ENCODE data around the gene SNRNP40. TPM values are rescaled to one million over a fixed set of nuclear protein-coding genes. Genes with fewer than 3 reads are reported as not detected.

The SNRNP40 gene
- total RNA-seq, 1 donor from 2014 or later = 11.8 TPM

GRCh38 chr1:31327381-31327780 lies 30.8 kb upstream of the SNRNP40 start:
- TF ChIP-seq CTCF (IDR thresholded peaks at IDR 0.05) = no peak

GRCh38 chr1:31326461-31326860 lies 29.9 kb upstream of the SNRNP40 start:
- Histone ChIP-seq H3K36me3 (peaks cover 13% of the 10 kb centered on the region in 2 donors), H3K9me3 (no peaks in the 10 kb centered on the region), H3K4me3 (no peak overlapping the region), H3K27ac (no peak overlapping the region), H3K4me1 (no peaks in the 10 kb centered on the region), H3K27me3 (no peaks in the 10 kb centered on the region)
- DNase-seq (ENCODE audit: low spot score in 2 of 2) = no peak
- intact Hi-C loops (cut with DNase I) = no loop called here
- TF ChIP-seq CTCF (IDR thresholded peaks at IDR 0.05) = no peak

More at GRCh38 chr1:31327381-31327780, 30.8 kb upstream of the SNRNP40 start:
- H3K27ac ChIP-seq = no peak overlapping the region
- no peak for DNase-seq (ENCODE audit: low spot score in 2 of 2)
- intact Hi-C loops (cut with DNase I) = no loop called here
- H3K27me3 ChIP-seq = no peaks in the 10 kb centered on the region
- no peaks in the 10 kb centered on the region for H3K4me1 ChIP-seq
- no peak overlapping the region for H3K4me3 ChIP-seq
- H3K9me3 ChIP-seq = no peaks in the 10 kb centered on the region
- H3K36me3 ChIP-seq = peaks cover 10 to 13% of the 10 kb centered on the region in 2 donors

GRCh38 chr1:31324992-31325391 lies 28.4 kb upstream of the SNRNP40 start:
- no peak for TF ChIP-seq CTCF (IDR thresholded peaks at IDR 0.05)
- H3K9me3 ChIP-seq = no peaks in the 10 kb centered on the region
- no peak overlapping the region for H3K27ac ChIP-seq
- H3K36me3 ChIP-seq = peaks cover 12 to 19% of the 10 kb centered on the region in 2 donors
- H3K4me1 ChIP-seq = no peaks in the 10 kb centered on the region
- no peak for DNase-seq (ENCODE audit: low spot score in 2 of 2)
- intact Hi-C loops (cut with DNase I) = no loop called here
- no peaks in the 10 kb centered on the region for H3K27me3 ChIP-seq
- H3K4me3 ChIP-seq = no peak overlapping the region

- no peak overlapping the region for H3K27ac ChIP-seq
- no peaks in the 10 kb centered on the region for H3K4me1 ChIP-seq
- no peak overlapping the region for H3K4me3 ChIP-seq
- DNase-seq (ENCODE audit: low spot score in 2 of 2) = no peak
- no peak for TF ChIP-seq CTCF (IDR thresholded peaks at IDR 0.05)
- H3K9me3 ChIP-seq = no peaks in the 10 kb centered on the region
- intact Hi-C loops (cut with DNase I) = no loop called here
- H3K27me3 ChIP-seq = no peaks in the 10 kb centered on the region
- H3K36me3 ChIP-seq = peaks cover 20 to 24% of the 10 kb centered on the region in 2 donors
These were observed 27.5 kb upstream of the SNRNP40 start for GRCh38 chr1:31324093-31324492.

GRCh38 chr1:31318146-31318545 lies 21.6 kb upstream of the SNRNP40 start:
- Histone ChIP-seq H3K9me3 (no peaks in the 10 kb centered on the region), H3K4me3 (no peak overlapping the region), H3K27ac (no peak overlapping the region), H3K27me3 (no peaks in the 10 kb centered on the region), H3K36me3 (peaks cover 34 to 64% of the 10 kb centered on the region in 2 donors), H3K4me1 (no peaks in the 10 kb centered on the region)
- TF ChIP-seq CTCF (IDR thresholded peaks at IDR 0.05) = no peak
- intact Hi-C loops (cut with DNase I) = no loop called here
- DNase-seq (ENCODE audit: low spot score in 2 of 2) = no peak

GRCh38 chr1:31315902-31316301 lies 19.3 kb upstream of the SNRNP40 start:
- no peak overlapping the region for H3K4me3 ChIP-seq
- no peaks in the 10 kb centered on the region for H3K9me3 ChIP-seq
- no peak for TF ChIP-seq CTCF (IDR thresholded peaks at IDR 0.05)
- peaks cover 43 to 80% of the 10 kb centered on the region in 2 donors for H3K36me3 ChIP-seq
- H3K27ac ChIP-seq = no peak overlapping the region
- intact Hi-C loops (cut with DNase I) = no loop called here
- H3K27me3 ChIP-seq = no peaks in the 10 kb centered on the region
- H3K4me1 ChIP-seq = no peaks in the 10 kb centered on the region
- DNase-seq (ENCODE audit: low spot score in 2 of 2) = no peak

Measured in ascending aorta (tissue), 2 donors.